H9 (cell line): ENCODE results near the gene XRCC3. TPM values are rescaled to one million over a fixed set of nuclear protein-coding genes. Genes with fewer than 3 reads are reported as not detected.

ENCODE experiments used
- DNase-seq: peaks from one replicate; pipeline ENCODE4 v3.0.0-alpha.2; 2017
- H2AFZ ChIP-seq: one replicate; pipeline ENCODE4 v1.6.1; 2013; ENCODE audit warnings: mild to moderate bottlenecking, low read length, control low read depth, moderate library complexity
- H2AK5ac ChIP-seq: 2 replicates; pipeline ENCODE4 v1.6.1; 2013; ENCODE audit warnings: low read length, control low read depth, mixed read lengths; ENCODE audit not compliant: insufficient read length
- H2BK120ac ChIP-seq: one replicate; pipeline ENCODE4 v1.6.1; 2013; ENCODE audit warnings: low read depth, mild to moderate bottlenecking, low read length, control low read depth, inconsistent platforms; ENCODE audit not compliant: poor library complexity, severe bottlenecking
- H2BK12ac ChIP-seq: 2 replicates; pipeline ENCODE4 v1.6.1; 2013; ENCODE audit warnings: low read length, control low read depth, mixed read lengths, low read depth; ENCODE audit not compliant: insufficient read length
- H2BK15ac ChIP-seq: 2 replicates; pipeline ENCODE4 v1.6.1; 2013; ENCODE audit warnings: low read depth, low read length, control low read depth
- H2BK20ac ChIP-seq: one replicate; pipeline ENCODE4 v1.6.1; 2013; ENCODE audit warnings: low read depth, mild to moderate bottlenecking, low read length, control low read depth, inconsistent platforms; ENCODE audit not compliant: poor library complexity, severe bottlenecking
- H2BK5ac ChIP-seq: 2 replicates; pipeline ENCODE4 v1.6.1; 2013; ENCODE audit warnings: low read length, control low read depth, mixed read lengths; ENCODE audit not compliant: insufficient read length
- H3K14ac ChIP-seq: 2 replicates; pipeline ENCODE4 v1.6.1; 2013; ENCODE audit warnings: low read length, control low read depth; ENCODE audit not compliant: insufficient read depth
- H3K18ac ChIP-seq: 2 replicates; pipeline ENCODE4 v1.6.1; 2013; ENCODE audit warnings: low read depth, mild to moderate bottlenecking, mixed read lengths, low read length, control low read depth; ENCODE audit not compliant: insufficient read length
- H3K23ac ChIP-seq: 2 replicates; pipeline ENCODE4 v1.6.1; 2013; ENCODE audit warnings: low read length, control low read depth, mixed read lengths, low read depth; ENCODE audit not compliant: insufficient read length
- H3K23me2 ChIP-seq: 2 replicates; pipeline ENCODE4 v1.6.1; 2013; ENCODE audit warnings: low read depth, mild to moderate bottlenecking, mixed read lengths, low read length, control low read depth; ENCODE audit not compliant: insufficient read length, poor library complexity, severe bottlenecking
- H3K27ac ChIP-seq: 2 replicates; pipeline ENCODE4 v1.5.1; 2013; ENCODE audit warnings: low read length, control low read depth, mixed read lengths, low read depth; ENCODE audit not compliant: insufficient read length
- H3K27me3 ChIP-seq: 2 replicates; pipeline ENCODE4 v1.6.1; 2013; ENCODE audit warnings: low read length, control low read depth, inconsistent platforms; ENCODE audit not compliant: insufficient read depth
- H3K4ac ChIP-seq: 2 replicates; pipeline ENCODE4 v1.6.1; 2013; ENCODE audit warnings: low read depth, mild to moderate bottlenecking, control low read depth, inconsistent platforms, low read length, moderate library complexity
- H3K4me1 ChIP-seq: 2 replicates; pipeline ENCODE4 v1.6.1; 2013; ENCODE audit warnings: low read length, control low read depth, inconsistent platforms; ENCODE audit not compliant: insufficient read depth
- H3K4me2 ChIP-seq: 2 replicates; pipeline ENCODE4 v1.6.1; 2013; ENCODE audit warnings: low read length, control low read depth, mixed read lengths; ENCODE audit not compliant: insufficient read length, insufficient read depth
- H3K56ac ChIP-seq: 2 replicates; pipeline ENCODE4 v1.6.1; 2013; ENCODE audit warnings: low read depth, mild to moderate bottlenecking, mixed read lengths, low read length, control low read depth; ENCODE audit not compliant: insufficient read length
- H3K79me1 ChIP-seq: 2 replicates; pipeline ENCODE4 v1.6.1; 2013; ENCODE audit warnings: low read depth, mild to moderate bottlenecking, moderate library complexity, low read length, control low read depth, inconsistent platforms; ENCODE audit not compliant: insufficient read depth, poor library complexity, severe bottlenecking
- H3K79me2 ChIP-seq: 2 replicates; pipeline ENCODE4 v1.6.1; 2013; ENCODE audit warnings: low read length, control low read depth, inconsistent platforms; ENCODE audit not compliant: insufficient read depth
- H3K9ac ChIP-seq: 2 replicates; pipeline ENCODE4 v1.6.1; 2013; ENCODE audit warnings: low read length, control low read depth, mixed read lengths; ENCODE audit not compliant: insufficient read length; ENCODE audit errors: extremely low read depth
- H3K9me3 ChIP-seq: one replicate; pipeline ENCODE4 v1.6.1; 2013; ENCODE audit warnings: low read depth, low read length, inconsistent platforms; ENCODE audit not compliant: control insufficient read depth
- H3T11ph ChIP-seq: one replicate; pipeline ENCODE4 v1.6.1; 2013; ENCODE audit warnings: mild to moderate bottlenecking, low read length, control low read depth, inconsistent platforms
- H4K20me1 ChIP-seq: one replicate; pipeline ENCODE4 v1.6.1; 2013; ENCODE audit not compliant: control insufficient read depth, insufficient read length, insufficient read depth
- H4K5ac ChIP-seq: 2 replicates; pipeline ENCODE4 v1.6.1; 2013; ENCODE audit warnings: low read depth, mild to moderate bottlenecking, mixed read lengths, low read length, control low read depth; ENCODE audit not compliant: insufficient read length
- H4K8ac ChIP-seq: replicated peaks from 2 replicates; pipeline ENCODE4 v1.6.1; 2013; ENCODE audit warnings: low read length, control low read depth, mixed read lengths, low read depth; ENCODE audit not compliant: insufficient read length
- H4K91ac ChIP-seq: 2 replicates; pipeline ENCODE4 v1.6.1; 2013; ENCODE audit warnings: low read depth, mild to moderate bottlenecking, moderate library complexity, mixed read lengths, low read length, control low read depth; ENCODE audit not compliant: insufficient read length
- H3K27ac Mint-ChIP-seq, 3 experiments: 2 replicates in 2 of 3; 3 replicates in 1 of 3; pipeline ENCODE4 v1.8.0; 2020 to 2021; ENCODE audit warnings: mixed read lengths in 3 of 3, mild to moderate bottlenecking in 1 of 3, moderate library complexity in 1 of 3
- H3K27me3 Mint-ChIP-seq: 2 replicates; pipeline ENCODE4 v1.8.0; 2021; ENCODE audit warnings: low read depth, mild to moderate bottlenecking, moderate library complexity, mixed read lengths
- H3K36me3 Mint-ChIP-seq, 3 experiments: 2 replicates in 2 of 3; 3 replicates in 1 of 3; pipeline ENCODE4 v1.8.0; 2020 to 2021; ENCODE audit warnings: low read depth in 3 of 3, mixed read lengths in 3 of 3; ENCODE audit not compliant: insufficient read depth in 1 of 3
- H3K4me1 Mint-ChIP-seq, 2 experiments: 2 replicates each; pipeline ENCODE4 v1.8.0; 2020; ENCODE audit warnings: mixed read lengths in 2 of 2
- H3K4me3 Mint-ChIP-seq, 2 experiments: 2 replicates in 1 of 2; 3 replicates in 1 of 2; pipeline ENCODE4 v1.8.0; 2020 to 2021; ENCODE audit warnings: mild to moderate bottlenecking in 2 of 2, mixed read lengths in 2 of 2, moderate library complexity in 1 of 2
- H3K9me3 Mint-ChIP-seq, 2 experiments: 2 replicates in 1 of 2; 3 replicates in 1 of 2; pipeline ENCODE4 v1.8.0; 2020; ENCODE audit warnings: mild to moderate bottlenecking in 2 of 2, mixed read lengths in 2 of 2, moderate library complexity in 1 of 2
- WGBS: extraction: QIAGEN DNeasy Blood & Tissue Kit; methylation state at CpG from one replicate; pipeline ENCODE4 v1.1.7; 2013; ENCODE audit warnings: missing lambda C conversion rate, low lambda C conversion rate, mixed read lengths; ENCODE audit not compliant: insufficient read length; ENCODE audit errors: extremely low coverage; 5-methylcytosine and 5-hydroxymethylcytosine counted together
- total RNA-seq: library from RNA; stranded (reverse); gene quantifications from 2 replicates; pipeline ENCODE4 v1.2.1, GENCODE V29; 2021
- TF ChIP-seq, protein P1 (sequence below): fragments of 200-600 bp; sonication (generic); conservative IDR thresholded peaks from 3 replicates; pipeline ENCODE4 v1.8.0; 2021; ENCODE audit warnings: antibody characterized with exemption, mild to moderate bottlenecking

Gene XRCC3
- total RNA-seq, 1 experiment from 2014 or later = 45.3 TPM

DNA sequence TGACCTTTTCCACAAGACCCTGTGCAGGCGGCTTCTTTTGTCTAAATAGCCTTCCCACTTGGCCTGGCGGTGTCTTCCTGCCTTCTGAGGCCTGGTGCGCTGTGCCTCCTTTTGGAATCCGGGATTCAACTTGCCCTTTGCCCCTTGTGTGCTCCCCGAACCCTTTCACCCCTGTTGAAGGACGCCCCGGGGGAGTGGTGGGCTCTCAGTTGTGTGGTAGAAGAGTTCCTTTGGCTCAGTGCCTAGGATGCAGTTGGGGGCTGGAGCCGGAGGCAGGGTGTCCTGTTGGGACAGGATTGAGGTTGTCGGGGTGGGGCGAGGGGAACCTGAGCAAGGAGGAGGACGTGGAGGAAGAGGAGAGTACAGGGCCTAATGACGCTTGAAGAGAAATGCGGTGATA is 51.7 kb downstream of the XRCC3 start:
- DNase-seq = no peak
- TF ChIP-seq, protein P1, sequence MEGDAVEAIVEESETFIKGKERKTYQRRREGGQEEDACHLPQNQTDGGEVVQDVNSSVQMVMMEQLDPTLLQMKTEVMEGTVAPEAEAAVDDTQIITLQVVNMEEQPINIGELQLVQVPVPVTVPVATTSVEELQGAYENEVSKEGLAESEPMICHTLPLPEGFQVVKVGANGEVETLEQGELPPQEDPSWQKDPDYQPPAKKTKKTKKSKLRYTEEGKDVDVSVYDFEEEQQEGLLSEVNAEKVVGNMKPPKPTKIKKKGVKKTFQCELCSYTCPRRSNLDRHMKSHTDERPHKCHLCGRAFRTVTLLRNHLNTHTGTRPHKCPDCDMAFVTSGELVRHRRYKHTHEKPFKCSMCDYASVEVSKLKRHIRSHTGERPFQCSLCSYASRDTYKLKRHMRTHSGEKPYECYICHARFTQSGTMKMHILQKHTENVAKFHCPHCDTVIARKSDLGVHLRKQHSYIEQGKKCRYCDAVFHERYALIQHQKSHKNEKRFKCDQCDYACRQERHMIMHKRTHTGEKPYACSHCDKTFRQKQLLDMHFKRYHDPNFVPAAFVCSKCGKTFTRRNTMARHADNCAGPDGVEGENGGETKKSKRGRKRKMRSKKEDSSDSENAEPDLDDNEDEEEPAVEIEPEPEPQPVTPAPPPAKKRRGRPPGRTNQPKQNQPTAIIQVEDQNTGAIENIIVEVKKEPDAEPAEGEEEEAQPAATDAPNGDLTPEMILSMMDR = no peak
- H3K27ac Mint-ChIP-seq = peak overlapping the region; percentile 85 to 87 (median 85); a peak in 6 of 7 replicates
- no peak overlapping the region for H3K56ac ChIP-seq
- no peak overlapping the region for H3K4ac ChIP-seq
- H3K23me2 ChIP-seq = no peaks in the 10 kb centered on the region
- H3K4me2 ChIP-seq = no peak overlapping the region
- H3K36me3 Mint-ChIP-seq = peaks cover 31 to 74% (median 56%) of the 10 kb centered on the region in 3 experiments
- no peak overlapping the region for H2BK12ac ChIP-seq
- no peak overlapping the region for H2BK120ac ChIP-seq
- no peaks in the 10 kb centered on the region for H3K27me3 Mint-ChIP-seq
- no CpG with 5 or more reads among the region's 13 CpGs for WGBS
- H2AK5ac ChIP-seq = no peak overlapping the region
- no peak overlapping the region for H2BK5ac ChIP-seq
- no peak overlapping the region for H3K27ac ChIP-seq
- no peak overlapping the region for H2BK20ac ChIP-seq
- H3K79me2 ChIP-seq = no peaks in the 10 kb centered on the region
- H2BK15ac ChIP-seq = no peak overlapping the region
- H3K79me1 ChIP-seq = no peaks in the 10 kb centered on the region
- H3T11ph ChIP-seq = no peak overlapping the region
- H3K9me3 ChIP-seq = no peaks in the 10 kb centered on the region
- H4K8ac ChIP-seq = no peak overlapping the region
- no peak overlapping the region for H4K91ac ChIP-seq
- no peak overlapping the region for H3K9ac ChIP-seq
- no peak overlapping the region for H4K5ac ChIP-seq
- H3K14ac ChIP-seq = no peak overlapping the region
- H4K20me1 ChIP-seq = no peaks in the 10 kb centered on the region
- no peaks in the 10 kb centered on the region for H3K4me1 ChIP-seq
- no peaks in the 10 kb centered on the region for H3K27me3 ChIP-seq
- H3K18ac ChIP-seq = no peak overlapping the region
- H2AFZ ChIP-seq = no peak overlapping the region
- no peak overlapping the region for H3K4me3 Mint-ChIP-seq
- H3K4me1 Mint-ChIP-seq = no peaks in the 10 kb centered on the region
- H3K23ac ChIP-seq = no peak overlapping the region
- no peaks in the 10 kb centered on the region for H3K9me3 Mint-ChIP-seq
